ENCODE measurements around the gene TNP2. TPM values are rescaled to one million over a fixed set of nuclear protein-coding genes. Genes with fewer than 3 reads are reported as not detected.

TNP2 gene
- total and polyA plus RNA-seq, 9 of the 15 experiments (the other 6 are each of a cell fraction or from before 2014, with no cell fraction given), result not detected

DNA sequence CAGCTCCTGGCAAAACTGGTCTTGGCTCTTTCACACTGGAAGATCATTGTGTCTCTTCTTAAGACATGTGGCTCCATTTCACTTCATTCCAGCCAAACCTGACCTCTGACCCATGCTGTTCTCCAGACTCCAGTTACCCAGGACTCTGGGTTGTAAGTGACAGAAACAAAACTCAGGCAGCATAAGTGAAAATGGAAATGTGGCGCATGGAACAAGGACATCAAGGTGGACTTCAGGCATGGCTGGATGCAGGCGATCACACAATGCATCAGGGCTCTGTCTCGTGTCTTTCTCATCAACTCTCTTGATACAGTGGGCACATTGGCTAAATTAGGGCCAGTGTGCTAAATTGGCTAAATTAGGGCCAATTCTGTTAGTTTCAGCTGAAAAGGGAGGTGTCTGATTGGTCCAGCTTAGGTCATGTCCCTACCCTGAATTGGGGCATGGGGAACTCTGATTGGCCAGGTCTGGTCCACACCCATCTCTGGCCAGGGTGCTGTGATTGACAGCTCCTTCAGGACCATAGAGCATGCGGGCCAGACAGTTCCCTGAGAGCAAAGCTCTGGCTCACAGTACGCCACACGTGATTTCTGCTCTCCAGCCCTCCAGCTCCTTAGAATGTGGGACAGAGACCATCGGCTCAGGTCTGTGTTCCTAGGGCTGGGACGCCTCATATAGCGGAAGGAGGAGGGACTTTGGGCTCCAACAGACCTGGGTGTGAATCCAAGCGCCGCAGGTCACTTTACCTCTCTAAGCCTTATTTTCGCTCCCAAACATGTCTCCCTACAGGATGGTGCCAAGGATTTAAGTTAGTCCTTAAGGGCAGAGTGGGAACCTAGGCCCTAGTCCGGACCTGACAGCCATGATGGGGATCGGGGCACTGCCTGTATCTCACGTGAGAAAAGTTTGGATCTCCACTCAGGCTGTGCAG is 30.6 kb downstream of the TNP2 start (continued):
- TF ChIP-seq, protein P1, sequence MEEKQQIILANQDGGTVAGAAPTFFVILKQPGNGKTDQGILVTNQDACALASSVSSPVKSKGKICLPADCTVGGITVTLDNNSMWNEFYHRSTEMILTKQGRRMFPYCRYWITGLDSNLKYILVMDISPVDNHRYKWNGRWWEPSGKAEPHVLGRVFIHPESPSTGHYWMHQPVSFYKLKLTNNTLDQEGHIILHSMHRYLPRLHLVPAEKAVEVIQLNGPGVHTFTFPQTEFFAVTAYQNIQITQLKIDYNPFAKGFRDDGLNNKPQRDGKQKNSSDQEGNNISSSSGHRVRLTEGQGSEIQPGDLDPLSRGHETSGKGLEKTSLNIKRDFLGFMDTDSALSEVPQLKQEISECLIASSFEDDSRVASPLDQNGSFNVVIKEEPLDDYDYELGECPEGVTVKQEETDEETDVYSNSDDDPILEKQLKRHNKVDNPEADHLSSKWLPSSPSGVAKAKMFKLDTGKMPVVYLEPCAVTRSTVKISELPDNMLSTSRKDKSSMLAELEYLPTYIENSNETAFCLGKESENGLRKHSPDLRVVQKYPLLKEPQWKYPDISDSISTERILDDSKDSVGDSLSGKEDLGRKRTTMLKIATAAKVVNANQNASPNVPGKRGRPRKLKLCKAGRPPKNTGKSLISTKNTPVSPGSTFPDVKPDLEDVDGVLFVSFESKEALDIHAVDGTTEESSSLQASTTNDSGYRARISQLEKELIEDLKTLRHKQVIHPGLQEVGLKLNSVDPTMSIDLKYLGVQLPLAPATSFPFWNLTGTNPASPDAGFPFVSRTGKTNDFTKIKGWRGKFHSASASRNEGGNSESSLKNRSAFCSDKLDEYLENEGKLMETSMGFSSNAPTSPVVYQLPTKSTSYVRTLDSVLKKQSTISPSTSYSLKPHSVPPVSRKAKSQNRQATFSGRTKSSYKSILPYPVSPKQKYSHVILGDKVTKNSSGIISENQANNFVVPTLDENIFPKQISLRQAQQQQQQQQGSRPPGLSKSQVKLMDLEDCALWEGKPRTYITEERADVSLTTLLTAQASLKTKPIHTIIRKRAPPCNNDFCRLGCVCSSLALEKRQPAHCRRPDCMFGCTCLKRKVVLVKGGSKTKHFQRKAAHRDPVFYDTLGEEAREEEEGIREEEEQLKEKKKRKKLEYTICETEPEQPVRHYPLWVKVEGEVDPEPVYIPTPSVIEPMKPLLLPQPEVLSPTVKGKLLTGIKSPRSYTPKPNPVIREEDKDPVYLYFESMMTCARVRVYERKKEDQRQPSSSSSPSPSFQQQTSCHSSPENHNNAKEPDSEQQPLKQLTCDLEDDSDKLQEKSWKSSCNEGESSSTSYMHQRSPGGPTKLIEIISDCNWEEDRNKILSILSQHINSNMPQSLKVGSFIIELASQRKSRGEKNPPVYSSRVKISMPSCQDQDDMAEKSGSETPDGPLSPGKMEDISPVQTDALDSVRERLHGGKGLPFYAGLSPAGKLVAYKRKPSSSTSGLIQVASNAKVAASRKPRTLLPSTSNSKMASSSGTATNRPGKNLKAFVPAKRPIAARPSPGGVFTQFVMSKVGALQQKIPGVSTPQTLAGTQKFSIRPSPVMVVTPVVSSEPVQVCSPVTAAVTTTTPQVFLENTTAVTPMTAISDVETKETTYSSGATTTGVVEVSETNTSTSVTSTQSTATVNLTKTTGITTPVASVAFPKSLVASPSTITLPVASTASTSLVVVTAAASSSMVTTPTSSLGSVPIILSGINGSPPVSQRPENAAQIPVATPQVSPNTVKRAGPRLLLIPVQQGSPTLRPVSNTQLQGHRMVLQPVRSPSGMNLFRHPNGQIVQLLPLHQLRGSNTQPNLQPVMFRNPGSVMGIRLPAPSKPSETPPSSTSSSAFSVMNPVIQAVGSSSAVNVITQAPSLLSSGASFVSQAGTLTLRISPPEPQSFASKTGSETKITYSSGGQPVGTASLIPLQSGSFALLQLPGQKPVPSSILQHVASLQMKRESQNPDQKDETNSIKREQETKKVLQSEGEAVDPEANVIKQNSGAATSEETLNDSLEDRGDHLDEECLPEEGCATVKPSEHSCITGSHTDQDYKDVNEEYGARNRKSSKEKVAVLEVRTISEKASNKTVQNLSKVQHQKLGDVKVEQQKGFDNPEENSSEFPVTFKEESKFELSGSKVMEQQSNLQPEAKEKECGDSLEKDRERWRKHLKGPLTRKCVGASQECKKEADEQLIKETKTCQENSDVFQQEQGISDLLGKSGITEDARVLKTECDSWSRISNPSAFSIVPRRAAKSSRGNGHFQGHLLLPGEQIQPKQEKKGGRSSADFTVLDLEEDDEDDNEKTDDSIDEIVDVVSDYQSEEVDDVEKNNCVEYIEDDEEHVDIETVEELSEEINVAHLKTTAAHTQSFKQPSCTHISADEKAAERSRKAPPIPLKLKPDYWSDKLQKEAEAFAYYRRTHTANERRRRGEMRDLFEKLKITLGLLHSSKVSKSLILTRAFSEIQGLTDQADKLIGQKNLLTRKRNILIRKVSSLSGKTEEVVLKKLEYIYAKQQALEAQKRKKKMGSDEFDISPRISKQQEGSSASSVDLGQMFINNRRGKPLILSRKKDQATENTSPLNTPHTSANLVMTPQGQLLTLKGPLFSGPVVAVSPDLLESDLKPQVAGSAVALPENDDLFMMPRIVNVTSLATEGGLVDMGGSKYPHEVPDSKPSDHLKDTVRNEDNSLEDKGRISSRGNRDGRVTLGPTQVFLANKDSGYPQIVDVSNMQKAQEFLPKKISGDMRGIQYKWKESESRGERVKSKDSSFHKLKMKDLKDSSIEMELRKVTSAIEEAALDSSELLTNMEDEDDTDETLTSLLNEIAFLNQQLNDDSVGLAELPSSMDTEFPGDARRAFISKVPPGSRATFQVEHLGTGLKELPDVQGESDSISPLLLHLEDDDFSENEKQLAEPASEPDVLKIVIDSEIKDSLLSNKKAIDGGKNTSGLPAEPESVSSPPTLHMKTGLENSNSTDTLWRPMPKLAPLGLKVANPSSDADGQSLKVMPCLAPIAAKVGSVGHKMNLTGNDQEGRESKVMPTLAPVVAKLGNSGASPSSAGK (IDR thresholded peaks at IDR 0.05), result peak; percentile 92
- TF ChIP-seq, protein P2, sequence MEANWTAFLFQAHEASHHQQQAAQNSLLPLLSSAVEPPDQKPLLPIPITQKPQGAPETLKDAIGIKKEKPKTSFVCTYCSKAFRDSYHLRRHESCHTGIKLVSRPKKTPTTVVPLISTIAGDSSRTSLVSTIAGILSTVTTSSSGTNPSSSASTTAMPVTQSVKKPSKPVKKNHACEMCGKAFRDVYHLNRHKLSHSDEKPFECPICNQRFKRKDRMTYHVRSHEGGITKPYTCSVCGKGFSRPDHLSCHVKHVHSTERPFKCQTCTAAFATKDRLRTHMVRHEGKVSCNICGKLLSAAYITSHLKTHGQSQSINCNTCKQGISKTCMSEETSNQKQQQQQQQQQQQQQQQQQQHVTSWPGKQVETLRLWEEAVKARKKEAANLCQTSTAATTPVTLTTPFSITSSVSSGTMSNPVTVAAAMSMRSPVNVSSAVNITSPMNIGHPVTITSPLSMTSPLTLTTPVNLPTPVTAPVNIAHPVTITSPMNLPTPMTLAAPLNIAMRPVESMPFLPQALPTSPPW (CRISPR knock-in tag; IDR thresholded peaks at IDR 0.05), result no peak
- TF ChIP-seq, protein P3, sequence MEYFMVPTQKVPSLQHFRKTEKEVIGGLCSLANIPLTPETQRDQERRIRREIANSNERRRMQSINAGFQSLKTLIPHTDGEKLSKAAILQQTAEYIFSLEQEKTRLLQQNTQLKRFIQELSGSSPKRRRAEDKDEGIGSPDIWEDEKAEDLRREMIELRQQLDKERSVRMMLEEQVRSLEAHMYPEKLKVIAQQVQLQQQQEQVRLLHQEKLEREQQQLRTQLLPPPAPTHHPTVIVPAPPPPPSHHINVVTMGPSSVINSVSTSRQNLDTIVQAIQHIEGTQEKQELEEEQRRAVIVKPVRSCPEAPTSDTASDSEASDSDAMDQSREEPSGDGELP (CRISPR knock-in tag; IDR thresholded peaks at IDR 0.05; ENCODE audit: borderline replicate concordance), result peak; percentile 58; the same call in 1 of the 2 replicates

Data from K562 (cell line).